GM20431 (cell line): ENCODE measurements around the gene CPE.

Experiments used
- in situ Hi-C: fragments of 300-500 bp; cut with MseI, MboI; formaldehyde crosslinking; loops from one replicate; pipeline ENCODE4 v1.15.0; 2020; ENCODE audit warnings: low sequenced_read_pairs; ENCODE audit not compliant: unreplicated experiment

CPE gene

GRCh38 chr4:165361810-165362209 lies 17.0 kb upstream of the CPE start:
- in situ Hi-C loops: no loop called here

DNA sequence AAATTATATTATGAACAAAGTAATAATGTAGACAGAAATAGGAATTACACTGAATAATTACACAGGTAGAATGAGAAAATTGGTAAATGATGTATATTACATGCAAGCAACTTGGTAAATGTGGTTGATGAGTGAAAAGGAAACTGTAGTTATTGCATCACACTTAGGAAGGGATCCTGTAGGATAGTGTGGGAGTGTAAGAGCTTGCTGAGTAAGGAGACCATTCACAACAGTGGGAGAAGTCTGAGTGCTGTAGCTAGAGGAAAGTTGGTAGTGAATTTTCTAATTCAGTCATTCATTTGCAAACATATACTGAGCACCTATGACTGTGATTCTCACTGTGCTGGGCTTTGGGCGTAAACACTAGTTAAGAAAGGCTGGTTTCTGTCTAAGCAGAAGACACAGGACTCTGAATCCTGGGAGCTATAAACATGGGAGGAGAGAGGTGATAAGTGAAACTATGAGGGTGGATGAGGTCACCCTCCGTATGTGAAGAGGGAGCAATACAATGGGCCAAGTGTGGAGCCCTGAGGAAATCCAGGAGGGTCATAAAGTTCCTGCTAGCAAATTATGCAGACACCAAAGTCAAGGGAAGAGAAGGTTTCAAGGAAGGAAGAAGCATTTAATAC lies 14.2 kb upstream of the CPE start:
- in situ Hi-C loops: no loop called here

DNA sequence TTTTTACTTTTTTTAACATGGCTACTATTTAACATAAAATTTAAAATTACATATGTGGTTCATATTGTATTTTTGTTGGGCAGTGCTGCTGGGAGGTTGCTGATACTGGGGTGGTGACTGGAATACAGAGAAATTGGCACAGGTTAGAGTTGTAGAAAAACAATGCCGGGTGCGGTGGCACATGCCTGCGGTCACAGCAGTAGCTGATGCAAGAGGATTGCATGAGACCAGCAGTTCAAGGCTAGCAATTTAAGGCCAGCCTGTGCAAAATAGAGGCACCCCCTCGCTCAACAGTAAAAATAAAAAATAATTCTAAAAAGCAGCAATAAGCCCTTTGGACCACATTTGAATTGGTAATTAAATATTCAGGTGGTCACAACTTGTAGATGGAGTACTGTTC lies 11.8 kb upstream of the CPE start:
- in situ Hi-C loops: no loop called here

GRCh38 chr4:165368114-165368513 lies 10.7 kb upstream of the CPE start:
- in situ Hi-C loops: no loop called here

DNA sequence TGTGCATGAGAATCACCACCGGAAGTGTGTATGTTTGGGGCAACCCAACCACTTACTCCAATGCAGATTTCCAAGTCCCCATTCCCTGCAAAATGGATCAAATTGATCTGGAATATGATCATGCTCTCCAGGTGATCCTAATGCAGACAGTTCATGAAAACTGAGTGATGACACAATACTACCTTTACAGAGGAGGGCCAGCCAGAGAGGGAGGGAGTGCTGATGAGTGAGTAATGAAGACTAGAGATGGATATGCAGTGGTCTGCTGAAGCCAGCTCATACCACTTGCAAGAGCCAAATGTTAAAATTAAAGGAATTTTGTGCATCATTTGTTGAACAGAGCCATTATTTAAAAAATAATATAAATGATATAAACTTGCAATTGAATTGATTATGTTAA lies 10.2 kb upstream of the CPE start:
- in situ Hi-C loops: no loop called here

GRCh38 chr4:165369522-165369921 lies 9.3 kb upstream of the CPE start:
- in situ Hi-C loops: no loop called here

DNA sequence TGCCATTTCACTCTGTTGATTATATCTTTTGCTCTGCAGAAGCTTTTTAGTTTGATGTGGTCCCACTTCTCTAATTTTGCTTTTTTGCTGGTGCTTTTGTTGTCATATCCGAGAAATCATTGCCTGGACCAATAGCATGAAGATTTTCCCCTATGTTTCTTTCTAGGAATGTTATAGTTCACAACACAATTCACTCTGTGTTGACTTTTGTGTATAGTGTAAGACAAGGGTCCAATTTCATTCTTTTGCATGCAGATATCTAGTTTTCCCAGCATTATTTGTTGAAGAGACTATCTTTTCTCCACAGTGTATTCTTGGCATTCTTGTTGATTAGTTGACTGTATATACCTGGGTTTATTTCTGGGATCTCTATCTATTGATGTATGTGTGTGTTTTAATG lies 8.3 kb upstream of the CPE start:
- in situ Hi-C loops: no loop called here

GRCh38 chr4:165375465-165375864 lies 3.3 kb upstream of the CPE start:
- in situ Hi-C loops: no loop called here

DNA sequence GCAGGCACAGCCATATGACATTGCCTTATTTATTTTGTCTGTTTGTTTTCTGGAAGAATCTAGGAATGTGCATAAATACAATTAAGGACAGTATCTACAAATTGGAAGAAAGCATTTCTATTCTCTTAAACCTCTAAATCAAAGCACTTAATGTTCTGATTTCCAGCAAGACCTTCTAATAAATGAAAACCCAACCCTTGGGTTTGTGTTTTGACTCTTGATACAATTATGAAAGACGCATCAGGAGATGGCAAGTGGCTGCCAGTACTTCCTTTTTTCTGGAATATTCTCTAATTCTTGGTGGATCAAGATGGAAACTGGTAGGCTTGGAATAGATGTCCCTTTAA lies 437 bp upstream of the CPE start:
- in situ Hi-C loops: no loop called here

- in situ Hi-C loops: no loop called here
Measured at GRCh38 chr4:165379678-165380064, 863 bp downstream of the CPE start.

- in situ Hi-C loops: no loop called here
Measured at GRCh38 chr4:165380805-165381204, 2.0 kb downstream of the CPE start.

DNA sequence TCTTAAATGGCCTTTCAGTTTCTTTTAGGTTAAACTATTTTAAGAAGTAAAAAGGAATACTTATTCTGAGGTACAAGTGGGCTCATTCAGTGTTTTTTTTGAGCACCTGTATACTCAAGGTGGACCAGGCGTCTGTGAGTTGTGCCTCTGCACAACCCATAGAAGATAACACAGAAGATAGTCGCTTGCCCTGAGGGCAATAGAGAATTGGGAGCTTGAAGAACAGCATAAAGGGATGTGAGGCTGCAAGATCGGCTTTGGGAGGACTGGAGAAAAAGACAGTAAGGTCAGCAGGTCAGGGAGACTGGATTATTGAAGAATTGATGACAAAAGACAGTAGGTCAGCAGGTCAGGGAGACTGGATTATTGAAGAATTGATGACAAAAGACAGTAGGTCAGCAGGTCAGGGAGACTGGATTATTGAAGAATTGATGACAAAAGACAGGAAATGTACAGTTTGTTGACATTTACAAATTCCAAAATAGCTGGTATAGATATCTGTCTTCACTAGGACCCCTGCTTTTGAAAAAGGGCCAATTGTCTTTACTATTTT lies 3.1 kb downstream of the CPE start:
- in situ Hi-C loops: no loop called here

DNA sequence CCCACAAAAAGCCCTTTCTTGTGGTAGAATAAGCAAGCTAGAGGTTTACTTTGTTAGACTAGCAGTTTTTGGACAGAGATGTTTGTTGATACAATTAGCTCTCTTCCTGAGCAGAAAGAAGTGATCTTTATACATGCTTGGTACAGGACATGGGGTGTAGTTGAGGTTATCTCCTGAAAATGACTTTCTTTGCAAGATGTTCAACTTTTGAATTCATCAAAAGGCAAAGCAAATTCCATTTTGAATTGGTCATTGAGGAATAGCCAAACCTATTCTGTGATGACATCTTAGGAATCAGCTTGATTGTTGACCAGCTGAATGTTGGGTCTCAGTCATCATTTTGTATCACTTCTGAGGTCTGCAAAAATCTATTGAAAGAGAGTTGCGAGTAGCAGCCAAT lies 3.8 kb downstream of the CPE start:
- in situ Hi-C loops: no loop called here

DNA sequence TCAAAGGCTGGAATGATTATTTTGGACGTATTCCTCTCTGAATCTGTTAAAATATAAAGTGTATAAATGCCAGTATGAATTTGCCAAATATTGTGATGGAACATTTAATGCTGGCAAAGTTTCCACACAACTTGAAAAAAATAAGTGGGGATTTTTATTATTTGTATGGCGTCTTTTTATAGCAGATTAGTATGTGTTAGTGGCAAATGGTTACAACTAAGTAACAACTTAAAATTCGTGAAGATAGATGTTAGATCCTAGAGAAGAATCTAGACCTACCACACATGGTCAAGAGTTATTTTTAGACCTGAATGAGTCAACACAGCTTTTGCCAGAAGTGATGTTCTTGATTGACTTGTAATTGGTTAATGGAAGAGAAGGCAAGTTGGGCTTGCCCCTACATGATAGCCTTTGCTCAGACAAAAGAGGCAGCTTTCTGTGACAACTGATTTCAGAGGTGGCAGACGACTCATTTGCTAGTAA lies 4.8 kb downstream of the CPE start:
- in situ Hi-C loops: no loop called here

GRCh38 chr4:165384186-165384585 lies 5.4 kb downstream of the CPE start:
- in situ Hi-C loops: no loop called here

GRCh38 chr4:165384598-165384997 lies 5.8 kb downstream of the CPE start:
- in situ Hi-C loops: no loop called here

- in situ Hi-C loops: no loop called here
Measured at GRCh38 chr4:165385126-165385525, 6.3 kb downstream of the CPE start.

DNA sequence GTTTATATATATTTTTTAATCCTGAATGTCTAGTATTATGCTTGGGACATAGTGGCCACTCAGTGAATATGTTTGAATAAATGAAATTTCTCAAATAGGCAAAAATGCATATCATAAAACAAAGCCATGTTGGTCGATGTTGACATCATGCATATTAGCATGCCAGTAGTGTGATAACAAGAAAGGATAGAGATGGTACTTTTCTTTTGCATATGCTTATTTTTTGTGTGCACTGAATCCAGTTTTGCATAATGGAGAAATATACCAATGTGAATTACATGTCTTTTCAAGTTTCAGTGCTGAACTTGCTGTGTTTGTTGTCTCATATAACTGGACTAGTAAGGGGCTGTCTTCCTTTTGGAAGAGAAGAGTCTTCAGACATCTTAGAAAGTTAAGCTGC lies 7.5 kb downstream of the CPE start:
- in situ Hi-C loops: no loop called here

DNA sequence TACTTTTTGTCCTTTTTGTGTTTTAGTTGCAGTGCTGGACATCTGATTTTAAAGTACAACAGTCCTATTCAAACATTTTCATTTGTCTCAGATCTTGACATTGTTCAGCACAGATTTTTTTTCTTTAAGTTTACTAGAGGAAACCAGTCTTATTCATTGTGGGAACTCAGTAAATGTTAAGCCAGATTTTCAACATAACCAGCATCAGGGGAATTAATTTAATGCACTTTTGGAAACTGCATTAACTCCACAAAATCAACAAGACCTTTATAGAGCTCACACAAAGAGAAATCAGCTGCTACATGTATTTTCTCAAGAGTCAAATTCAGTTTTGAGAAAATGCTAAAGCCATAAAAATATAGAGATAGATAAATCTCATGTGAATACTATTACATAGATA lies 9.9 kb downstream of the CPE start:
- in situ Hi-C loops: no loop called here

DNA sequence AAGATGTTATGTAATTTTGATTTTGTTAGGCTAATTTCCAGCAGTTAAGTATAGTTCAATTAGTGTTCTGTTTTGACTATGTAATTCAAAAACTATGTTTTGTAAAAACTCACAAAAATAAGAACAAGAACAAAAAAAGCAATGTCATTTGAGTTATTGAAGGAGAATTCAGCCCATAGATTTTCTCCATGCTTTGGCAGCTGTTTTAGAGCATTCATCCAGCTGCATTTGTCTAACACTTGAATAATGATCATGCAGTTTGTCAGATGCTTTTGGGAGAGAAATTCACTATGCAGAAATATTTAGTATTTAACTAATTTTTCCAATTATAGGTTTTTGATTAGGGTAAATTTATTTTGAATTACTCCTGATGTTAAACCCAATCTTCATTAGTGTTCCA lies 14.2 kb downstream of the CPE start:
- in situ Hi-C loops: no loop called here

- in situ Hi-C loops: no loop called here
Measured at GRCh38 chr4:165393704-165394103, 14.9 kb downstream of the CPE start.

GRCh38 chr4:165394275-165394674 lies 15.5 kb downstream of the CPE start:
- in situ Hi-C loops: no loop called here
